ENCODE results near the gene INSR.
A peak's percentile ranks its signal among the peaks of the same experiment; 100 is the strongest.

Gene INSR

GRCh38 chr19:7132054-7132453 is 162.2 kb downstream of the INSR start:
- DNase-seq: no peak

- no peak for DNase-seq
Measured at GRCh38 chr19:7130043-7130442, 164.2 kb downstream of the INSR start.

- DNase-seq: no peak
Measured at GRCh38 chr19:7126132-7126531, 168.1 kb downstream of the INSR start.

- no peak for DNase-seq
Measured at GRCh38 chr19:7125221-7125620, 169.0 kb downstream of the INSR start.

- no peak for DNase-seq
Measured at GRCh38 chr19:7124782-7125181, 169.4 kb downstream of the INSR start.

- DNase-seq: no peak
Measured at GRCh38 chr19:7122701-7123100, 171.5 kb downstream of the INSR start.

- no peak for DNase-seq
Measured at GRCh38 chr19:7120499-7120898, 173.7 kb downstream of the INSR start.

- no peak for DNase-seq
Measured at GRCh38 chr19:7119582-7119981, 174.6 kb downstream of the INSR start.

GRCh38 chr19:7117248-7117647 is 177.0 kb downstream of the INSR start:
- DNase-seq: no peak

- no peak for DNase-seq
Measured at GRCh38 chr19:7115721-7116120, 178.5 kb downstream of the INSR start.

GRCh38 chr19:7113233-7113632 is 181.0 kb downstream of the INSR start:
- DNase-seq: no peak

GRCh38 chr19:7112675-7113074 is 181.5 kb downstream of the INSR start:
- no peak for DNase-seq

- no peak for DNase-seq
Measured at GRCh38 chr19:7109678-7110289, 184.4 kb downstream of the INSR start.

- DNase-seq: no peak
Measured at GRCh38 chr19:7106711-7107657, 187.2 kb downstream of the INSR start.

- no peak for DNase-seq
Measured at GRCh38 chr19:7104747-7105447, 189.3 kb downstream of the INSR start.

- no peak for DNase-seq
Measured at GRCh38 chr19:7101498-7102253, 192.5 kb downstream of the INSR start.

- peak; percentile 80 for DNase-seq
Measured at GRCh38 chr19:7099597-7099921, 194.7 kb downstream of the INSR start.

- peak; percentile 88 for DNase-seq
Measured at GRCh38 chr19:7098701-7099596, 195.3 kb downstream of the INSR start.

- no peak for DNase-seq
Measured at GRCh38 chr19:7098096-7098495, 196.1 kb downstream of the INSR start.

- no peak for DNase-seq
Measured at GRCh38 chr19:7088999-7089398, 205.2 kb downstream of the INSR start.

GRCh38 chr19:7083076-7083956 is 210.9 kb downstream of the INSR start:
- no peak for DNase-seq
